GM23338 (cell line): ENCODE data around the gene MRPL24. TPM values are rescaled to one million over a fixed set of nuclear protein-coding genes. Genes with fewer than 3 reads are reported as not detected.

ENCODE experiments used
- ATAC-seq: fragments of 200-7000 bp; cut with Tn5 transposase; 3 replicates; pipeline ENCODE4 v1.9.1; 2020
- DNase-seq: peaks from one replicate; pipeline ENCODE4 v3.0.0-alpha.2; 2015; ENCODE audit warnings: low spot score
- H2AFZ ChIP-seq: fragments of 200-600 bp; sonication (generic); 2 replicates; pipeline ENCODE4 v1.8.0; 2016; ENCODE audit warnings: antibody characterized with exemption, mild to moderate bottlenecking, moderate library complexity
- H3F3A ChIP-seq: fragments of 200-600 bp; sonication (generic); replicated peaks from 2 replicates; pipeline ENCODE4 v1.8.0; 2017; ENCODE audit warnings: antibody characterized with exemption, mixed run types, low read depth
- H3K27ac ChIP-seq: fragments of 200-600 bp; sonication (generic); 2 replicates; pipeline ENCODE4 v1.6.1; 2016; ENCODE audit warnings: low read depth
- H3K27me3 ChIP-seq: fragments of 200-600 bp; sonication (generic); 2 replicates; pipeline ENCODE4 v1.8.0; 2016; ENCODE audit warnings: mild to moderate bottlenecking, mixed run types, moderate library complexity; ENCODE audit not compliant: insufficient read depth
- H3K36me3 ChIP-seq: fragments of 200-600 bp; sonication (generic); 2 replicates; pipeline ENCODE4 v1.8.0; 2016; ENCODE audit warnings: mild to moderate bottlenecking; ENCODE audit not compliant: insufficient read depth
- H3K4me1 ChIP-seq: fragments of 200-600 bp; sonication (generic); 2 replicates; pipeline ENCODE4 v1.8.0; 2016; ENCODE audit warnings: mild to moderate bottlenecking, moderate library complexity; ENCODE audit not compliant: insufficient read depth
- H3K4me2 ChIP-seq: fragments of 200-600 bp; sonication (generic); 2 replicates; pipeline ENCODE4 v1.7.1; 2017; ENCODE audit warnings: mixed run types
- H3K4me3 ChIP-seq: fragments of 200-600 bp; sonication (generic); 2 replicates; pipeline ENCODE4 v1.6.1; 2016; ENCODE audit warnings: mixed run types
- H3K79me2 ChIP-seq: fragments of 200-600 bp; sonication (generic); replicated peaks from 2 replicates; pipeline ENCODE4 v1.8.0; 2017; ENCODE audit warnings: mild to moderate bottlenecking; ENCODE audit not compliant: insufficient read depth
- H3K9me2 ChIP-seq: fragments of 200-600 bp; sonication (generic); 2 replicates; pipeline ENCODE4 v1.8.0; 2017; ENCODE audit not compliant: insufficient read depth
- H4K20me1 ChIP-seq: fragments of 200-600 bp; sonication (generic); replicated peaks from 2 replicates; pipeline ENCODE4 v1.8.0; 2017; ENCODE audit warnings: mild to moderate bottlenecking; ENCODE audit not compliant: insufficient read depth
- H3K27ac Mint-ChIP-seq: 2 replicates; pipeline ENCODE4 v1.8.0; 2020; ENCODE audit warnings: inconsistent platforms, mild to moderate bottlenecking, moderate library complexity, mixed read lengths
- H3K27me3 Mint-ChIP-seq: 3 replicates; pipeline ENCODE4 v1.8.0; 2022; ENCODE audit warnings: low read depth, mild to moderate bottlenecking, moderate library complexity, mixed read lengths, inconsistent platforms; ENCODE audit not compliant: insufficient read depth, poor library complexity
- H3K36me3 Mint-ChIP-seq: 3 replicates; pipeline ENCODE4 v1.8.0; 2021; ENCODE audit warnings: low read depth, mild to moderate bottlenecking, inconsistent platforms, moderate library complexity, mixed read lengths
- H3K4me1 Mint-ChIP-seq: 3 replicates; pipeline ENCODE4 v1.8.0; 2020; ENCODE audit warnings: mild to moderate bottlenecking, inconsistent platforms, mixed read lengths
- H3K4me3 Mint-ChIP-seq: 3 replicates; pipeline ENCODE4 v1.8.0; 2021; ENCODE audit warnings: moderate library complexity, mild to moderate bottlenecking, inconsistent platforms, mixed read lengths
- H3K9me3 Mint-ChIP-seq: 3 replicates; pipeline ENCODE4 v1.8.0; 2020; ENCODE audit warnings: moderate library complexity, mild to moderate bottlenecking, inconsistent platforms, mixed read lengths
- CREB1 ChIP-seq: fragments of 250-450 bp; sonication (Bioruptor Pico); IDR thresholded peaks from 2 replicates; pipeline ENCODE4 v1.5.0; 2020; ENCODE audit warnings: low read depth, mild to moderate bottlenecking, moderate library complexity
- EZH2 ChIP-seq: fragments of 200-600 bp; sonication (generic); IDR thresholded peaks from one replicate; pipeline ENCODE4 v1.8.0; 2017; ENCODE audit warnings: antibody characterized with exemption, mild to moderate bottlenecking, low read depth; ENCODE audit not compliant: unreplicated experiment
- EZH2phosphoT487 ChIP-seq: fragments of 200-600 bp; sonication (generic); IDR thresholded peaks from one replicate; pipeline ENCODE4 v1.8.1; 2018; ENCODE audit warnings: antibody characterized with exemption; ENCODE audit not compliant: unreplicated experiment
- JUNB ChIP-seq: IDR thresholded peaks from one replicate; pipeline ENCODE4 v1.6.1; 2016; ENCODE audit warnings: antibody characterized with exemption; ENCODE audit not compliant: unreplicated experiment
- NANOG ChIP-seq: IDR thresholded peaks from 2 replicates; pipeline ENCODE4 v1.6.1; 2016; ENCODE audit warnings: antibody characterized with exemption, borderline replicate concordance
- POLR2AphosphoS5 ChIP-seq: IDR thresholded peaks from 2 replicates; pipeline ENCODE4 v1.6.1; 2016; ENCODE audit warnings: antibody characterized with exemption, low read depth
- ZNF331 ChIP-seq: fragments of 250-450 bp; sonication (Bioruptor Pico); IDR thresholded peaks from 2 replicates; pipeline ENCODE4 v1.5.0; 2020; ENCODE audit warnings: low read depth, mild to moderate bottlenecking, moderate library complexity
- polyA plus RNA-seq: library from polyadenylated mRNA; unstranded; fragments of >200 nt; fragmentation: Nextera tagmentation; extraction: Ambion mirVana; gene quantifications from 2 replicates; pipeline ENCODE4 v1.2.1, GENCODE V29; 2016
- total RNA-seq: library from RNA; depleted of rRNA; stranded (reverse); fragments of >200 nt; shearing (Covaris generic); gene quantifications from 2 replicates; pipeline ENCODE4 v1.2.3, GENCODE V29; 2014
- TF ChIP-seq, protein P1 (sequence below), 2 experiments: fragments of 200-600 bp in 1 of 2; sonication (generic) in 1 of 2; conservative IDR thresholded peaks; 2 replicates each; pipeline versions ENCODE4 v1.5.1 to v1.6.1; 2016 to 2017; ENCODE audit warnings: antibody characterized with exemption in 2 of 2, low read depth in 2 of 2, mild to moderate bottlenecking in 2 of 2, moderate library complexity in 1 of 2
- TF ChIP-seq, protein P2 (sequence below): IDR thresholded peaks from 2 replicates; pipeline ENCODE4 v1.6.1; 2016; ENCODE audit warnings: antibody characterized with exemption
- TF ChIP-seq, protein P3 (sequence below): fragments of 250-450 bp; sonication (Bioruptor Pico); IDR thresholded peaks from 2 replicates; pipeline ENCODE4 v1.5.0; 2020; ENCODE audit warnings: mild to moderate bottlenecking, moderate library complexity
- TF ChIP-seq, protein P4 (sequence below): IDR thresholded peaks from one replicate; pipeline ENCODE4 v1.6.1; 2018; ENCODE audit warnings: antibody characterized with exemption; ENCODE audit not compliant: unreplicated experiment

MRPL24 gene
- total and polyA plus RNA-seq, 2 experiments from 2014 or later = 18.8 to 45.7 TPM

- Mint-ChIP-seq H3K9me3 (no peaks in the 10 kb centered on the region; the same call in 2 of the 3 replicates), H3K27me3 (peaks cover 32% of the 10 kb centered on the region), H3K36me3 (peaks cover 58% of the 10 kb centered on the region), H3K4me1 (peaks cover 34% of the 10 kb centered on the region), H3K4me3 (peak overlapping the region; percentile 98), H3K27ac (peak overlapping the region; percentile 99)
- Histone ChIP-seq H3K79me2 (peaks cover 25% of the 10 kb centered on the region), H3K36me3 (peaks cover 5% of the 10 kb centered on the region; the same call in 1 of the 2 replicates), H3K4me3 (peak overlapping the region; percentile 36), H3K27me3 (no peaks in the 10 kb centered on the region), H3K4me1 (peaks cover 40% of the 10 kb centered on the region), H2AFZ (no peak overlapping the region), H3F3A (peaks cover 25% of the 10 kb centered on the region), H3K27ac (peak overlapping the region; percentile 84), H3K4me2 (peak overlapping the region; percentile 60), H3K9me2 (no peaks in the 10 kb centered on the region), H4K20me1 (peaks cover 9% of the 10 kb centered on the region)
- ATAC-seq = peak; percentile 1
- TF ChIP-seq, protein P1, sequence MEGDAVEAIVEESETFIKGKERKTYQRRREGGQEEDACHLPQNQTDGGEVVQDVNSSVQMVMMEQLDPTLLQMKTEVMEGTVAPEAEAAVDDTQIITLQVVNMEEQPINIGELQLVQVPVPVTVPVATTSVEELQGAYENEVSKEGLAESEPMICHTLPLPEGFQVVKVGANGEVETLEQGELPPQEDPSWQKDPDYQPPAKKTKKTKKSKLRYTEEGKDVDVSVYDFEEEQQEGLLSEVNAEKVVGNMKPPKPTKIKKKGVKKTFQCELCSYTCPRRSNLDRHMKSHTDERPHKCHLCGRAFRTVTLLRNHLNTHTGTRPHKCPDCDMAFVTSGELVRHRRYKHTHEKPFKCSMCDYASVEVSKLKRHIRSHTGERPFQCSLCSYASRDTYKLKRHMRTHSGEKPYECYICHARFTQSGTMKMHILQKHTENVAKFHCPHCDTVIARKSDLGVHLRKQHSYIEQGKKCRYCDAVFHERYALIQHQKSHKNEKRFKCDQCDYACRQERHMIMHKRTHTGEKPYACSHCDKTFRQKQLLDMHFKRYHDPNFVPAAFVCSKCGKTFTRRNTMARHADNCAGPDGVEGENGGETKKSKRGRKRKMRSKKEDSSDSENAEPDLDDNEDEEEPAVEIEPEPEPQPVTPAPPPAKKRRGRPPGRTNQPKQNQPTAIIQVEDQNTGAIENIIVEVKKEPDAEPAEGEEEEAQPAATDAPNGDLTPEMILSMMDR (conservative IDR thresholded peaks at IDR 0.05; ENCODE audit: low read depth in 2 of 2) = no peak
- TF ChIP-seq, protein P2, sequence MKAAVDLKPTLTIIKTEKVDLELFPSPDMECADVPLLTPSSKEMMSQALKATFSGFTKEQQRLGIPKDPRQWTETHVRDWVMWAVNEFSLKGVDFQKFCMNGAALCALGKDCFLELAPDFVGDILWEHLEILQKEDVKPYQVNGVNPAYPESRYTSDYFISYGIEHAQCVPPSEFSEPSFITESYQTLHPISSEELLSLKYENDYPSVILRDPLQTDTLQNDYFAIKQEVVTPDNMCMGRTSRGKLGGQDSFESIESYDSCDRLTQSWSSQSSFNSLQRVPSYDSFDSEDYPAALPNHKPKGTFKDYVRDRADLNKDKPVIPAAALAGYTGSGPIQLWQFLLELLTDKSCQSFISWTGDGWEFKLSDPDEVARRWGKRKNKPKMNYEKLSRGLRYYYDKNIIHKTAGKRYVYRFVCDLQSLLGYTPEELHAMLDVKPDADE = no peak
- TF ChIP-seq EZH2 (no peak), NANOG (no peak), CREB1 (CRISPR knock-in tag) (no peak), JUNB (no peak), EZH2phosphoT487 (no peak), ZNF331 (CRISPR knock-in tag) (no peak), POLR2AphosphoS5 (no peak)
- TF ChIP-seq, protein P3, sequence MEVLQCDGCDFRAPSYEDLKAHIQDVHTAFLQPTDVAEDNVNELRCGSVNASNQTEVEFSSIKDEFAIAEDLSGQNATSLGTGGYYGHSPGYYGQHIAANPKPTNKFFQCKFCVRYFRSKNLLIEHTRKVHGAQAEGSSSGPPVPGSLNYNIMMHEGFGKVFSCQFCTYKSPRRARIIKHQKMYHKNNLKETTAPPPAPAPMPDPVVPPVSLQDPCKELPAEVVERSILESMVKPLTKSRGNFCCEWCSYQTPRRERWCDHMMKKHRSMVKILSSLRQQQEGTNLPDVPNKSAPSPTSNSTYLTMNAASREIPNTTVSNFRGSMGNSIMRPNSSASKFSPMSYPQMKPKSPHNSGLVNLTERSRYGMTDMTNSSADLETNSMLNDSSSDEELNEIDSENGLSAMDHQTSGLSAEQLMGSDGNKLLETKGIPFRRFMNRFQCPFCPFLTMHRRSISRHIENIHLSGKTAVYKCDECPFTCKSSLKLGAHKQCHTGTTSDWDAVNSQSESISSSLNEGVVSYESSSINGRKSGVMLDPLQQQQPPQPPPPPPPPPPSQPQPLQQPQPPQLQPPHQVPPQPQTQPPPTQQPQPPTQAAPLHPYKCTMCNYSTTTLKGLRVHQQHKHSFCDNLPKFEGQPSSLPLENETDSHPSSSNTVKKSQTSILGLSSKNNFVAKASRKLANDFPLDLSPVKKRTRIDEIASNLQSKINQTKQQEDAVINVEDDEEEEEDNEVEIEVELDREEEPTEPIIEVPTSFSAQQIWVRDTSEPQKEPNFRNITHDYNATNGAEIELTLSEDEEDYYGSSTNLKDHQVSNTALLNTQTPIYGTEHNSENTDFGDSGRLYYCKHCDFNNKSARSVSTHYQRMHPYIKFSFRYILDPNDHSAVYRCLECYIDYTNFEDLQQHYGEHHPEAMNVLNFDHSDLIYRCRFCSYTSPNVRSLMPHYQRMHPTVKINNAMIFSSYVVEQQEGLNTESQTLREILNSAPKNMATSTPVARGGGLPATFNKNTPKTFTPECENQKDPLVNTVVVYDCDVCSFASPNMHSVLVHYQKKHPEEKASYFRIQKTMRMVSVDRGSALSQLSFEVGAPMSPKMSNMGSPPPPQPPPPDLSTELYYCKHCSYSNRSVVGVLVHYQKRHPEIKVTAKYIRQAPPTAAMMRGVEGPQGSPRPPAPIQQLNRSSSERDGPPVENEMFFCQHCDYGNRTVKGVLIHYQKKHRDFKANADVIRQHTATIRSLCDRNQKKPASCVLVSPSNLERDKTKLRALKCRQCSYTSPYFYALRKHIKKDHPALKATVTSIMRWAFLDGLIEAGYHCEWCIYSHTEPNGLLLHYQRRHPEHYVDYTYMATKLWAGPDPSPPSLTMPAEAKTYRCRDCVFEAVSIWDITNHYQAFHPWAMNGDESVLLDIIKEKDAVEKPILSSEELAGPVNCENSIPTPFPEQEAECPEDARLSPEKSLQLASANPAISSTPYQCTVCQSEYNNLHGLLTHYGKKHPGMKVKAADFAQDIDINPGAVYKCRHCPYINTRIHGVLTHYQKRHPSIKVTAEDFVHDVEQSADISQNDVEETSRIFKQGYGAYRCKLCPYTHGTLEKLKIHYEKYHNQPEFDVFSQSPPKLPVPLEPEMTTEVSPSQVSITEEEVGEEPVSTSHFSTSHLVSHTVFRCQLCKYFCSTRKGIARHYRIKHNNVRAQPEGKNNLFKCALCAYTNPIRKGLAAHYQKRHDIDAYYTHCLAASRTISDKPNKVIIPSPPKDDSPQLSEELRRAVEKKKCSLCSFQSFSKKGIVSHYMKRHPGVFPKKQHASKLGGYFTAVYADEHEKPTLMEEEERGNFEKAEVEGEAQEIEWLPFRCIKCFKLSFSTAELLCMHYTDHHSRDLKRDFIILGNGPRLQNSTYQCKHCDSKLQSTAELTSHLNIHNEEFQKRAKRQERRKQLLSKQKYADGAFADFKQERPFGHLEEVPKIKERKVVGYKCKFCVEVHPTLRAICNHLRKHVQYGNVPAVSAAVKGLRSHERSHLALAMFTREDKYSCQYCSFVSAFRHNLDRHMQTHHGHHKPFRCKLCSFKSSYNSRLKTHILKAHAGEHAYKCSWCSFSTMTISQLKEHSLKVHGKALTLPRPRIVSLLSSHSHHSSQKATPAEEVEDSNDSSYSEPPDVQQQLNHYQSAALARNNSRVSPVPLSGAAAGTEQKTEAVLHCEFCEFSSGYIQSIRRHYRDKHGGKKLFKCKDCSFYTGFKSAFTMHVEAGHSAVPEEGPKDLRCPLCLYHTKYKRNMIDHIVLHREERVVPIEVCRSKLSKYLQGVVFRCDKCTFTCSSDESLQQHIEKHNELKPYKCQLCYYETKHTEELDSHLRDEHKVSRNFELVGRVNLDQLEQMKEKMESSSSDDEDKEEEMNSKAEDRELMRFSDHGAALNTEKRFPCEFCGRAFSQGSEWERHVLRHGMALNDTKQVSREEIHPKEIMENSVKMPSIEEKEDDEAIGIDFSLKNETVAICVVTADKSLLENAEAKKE = no peak
- TF ChIP-seq, protein P4, sequence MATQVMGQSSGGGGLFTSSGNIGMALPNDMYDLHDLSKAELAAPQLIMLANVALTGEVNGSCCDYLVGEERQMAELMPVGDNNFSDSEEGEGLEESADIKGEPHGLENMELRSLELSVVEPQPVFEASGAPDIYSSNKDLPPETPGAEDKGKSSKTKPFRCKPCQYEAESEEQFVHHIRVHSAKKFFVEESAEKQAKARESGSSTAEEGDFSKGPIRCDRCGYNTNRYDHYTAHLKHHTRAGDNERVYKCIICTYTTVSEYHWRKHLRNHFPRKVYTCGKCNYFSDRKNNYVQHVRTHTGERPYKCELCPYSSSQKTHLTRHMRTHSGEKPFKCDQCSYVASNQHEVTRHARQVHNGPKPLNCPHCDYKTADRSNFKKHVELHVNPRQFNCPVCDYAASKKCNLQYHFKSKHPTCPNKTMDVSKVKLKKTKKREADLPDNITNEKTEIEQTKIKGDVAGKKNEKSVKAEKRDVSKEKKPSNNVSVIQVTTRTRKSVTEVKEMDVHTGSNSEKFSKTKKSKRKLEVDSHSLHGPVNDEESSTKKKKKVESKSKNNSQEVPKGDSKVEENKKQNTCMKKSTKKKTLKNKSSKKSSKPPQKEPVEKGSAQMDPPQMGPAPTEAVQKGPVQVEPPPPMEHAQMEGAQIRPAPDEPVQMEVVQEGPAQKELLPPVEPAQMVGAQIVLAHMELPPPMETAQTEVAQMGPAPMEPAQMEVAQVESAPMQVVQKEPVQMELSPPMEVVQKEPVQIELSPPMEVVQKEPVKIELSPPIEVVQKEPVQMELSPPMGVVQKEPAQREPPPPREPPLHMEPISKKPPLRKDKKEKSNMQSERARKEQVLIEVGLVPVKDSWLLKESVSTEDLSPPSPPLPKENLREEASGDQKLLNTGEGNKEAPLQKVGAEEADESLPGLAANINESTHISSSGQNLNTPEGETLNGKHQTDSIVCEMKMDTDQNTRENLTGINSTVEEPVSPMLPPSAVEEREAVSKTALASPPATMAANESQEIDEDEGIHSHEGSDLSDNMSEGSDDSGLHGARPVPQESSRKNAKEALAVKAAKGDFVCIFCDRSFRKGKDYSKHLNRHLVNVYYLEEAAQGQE = no peak
- no peak for DNase-seq
Measured at GRCh38 chr1:156741481-156741983, 644 bp upstream of the MRPL24 start.
